GM08714 (cell line): ENCODE results near the gene KRT13.
"Not testable (repeated sequence)": the region's sequence is repeated elsewhere in the genome, so short reads cannot be mapped to it uniquely, and the experiment has no call there.

ENCODE experiments used
- H3K4me3 ChIP-seq: fragments of 200-500 bp; sonication (Bioruptor generic); 2 replicates; pipeline ENCODE4 v1.5.1; 2014; ENCODE audit warnings: mild to moderate bottlenecking, low read length, inconsistent platforms
- ZNF274 ChIP-seq: IDR thresholded peaks from 2 replicates; pipeline ENCODE4 v1.6.1; 2012; ENCODE audit warnings: mild to moderate bottlenecking, low read depth, low read length

KRT13 gene

DNA sequence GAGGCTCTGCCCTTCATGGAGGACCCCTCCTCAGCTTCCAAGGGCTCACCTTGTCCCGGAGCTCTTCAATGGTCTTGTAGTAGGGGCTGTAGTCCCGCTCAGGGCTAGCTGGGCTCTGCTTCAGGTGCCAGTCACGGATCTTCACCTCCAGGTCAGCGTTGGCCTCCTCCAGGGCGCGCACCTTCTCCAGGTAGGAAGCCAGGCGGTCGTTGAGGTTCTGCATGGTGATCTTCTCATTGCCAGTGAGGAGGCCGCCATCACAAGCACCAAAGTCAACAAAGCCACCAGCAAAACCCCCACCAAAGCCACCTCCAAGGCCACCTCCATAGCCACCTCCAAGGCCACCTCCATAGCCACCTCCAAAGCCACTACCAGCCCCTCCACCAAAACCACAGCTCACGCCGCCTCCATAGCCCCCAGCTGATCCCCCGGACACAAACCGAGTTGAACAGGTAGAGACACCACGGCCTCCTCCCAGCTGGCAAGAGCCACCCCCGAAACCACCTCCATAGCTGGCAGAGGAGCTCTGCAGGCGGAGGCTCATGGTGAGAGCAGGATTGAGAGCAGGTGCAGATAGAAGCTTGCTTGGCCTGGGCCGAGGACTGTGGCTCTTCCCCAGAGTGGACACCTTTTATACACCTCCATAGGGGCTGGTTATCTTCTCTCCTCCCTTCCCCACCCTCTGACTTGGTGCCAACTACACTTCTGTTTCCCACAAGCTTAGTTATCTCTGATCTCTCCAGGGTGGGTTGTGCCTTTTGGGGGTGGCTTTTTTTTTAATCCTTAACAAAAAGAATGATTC is at the start of gene KRT13:
TSS of gene KRT13 (minus strand) at position 606 of the 802 bp plus-strand sequence. CDS start at position 544, 62 bp downstream.
- no peak for TF ChIP-seq ZNF274
- no peak within 1 kb of the TSS for H3K4me3 ChIP-seq

DNA sequence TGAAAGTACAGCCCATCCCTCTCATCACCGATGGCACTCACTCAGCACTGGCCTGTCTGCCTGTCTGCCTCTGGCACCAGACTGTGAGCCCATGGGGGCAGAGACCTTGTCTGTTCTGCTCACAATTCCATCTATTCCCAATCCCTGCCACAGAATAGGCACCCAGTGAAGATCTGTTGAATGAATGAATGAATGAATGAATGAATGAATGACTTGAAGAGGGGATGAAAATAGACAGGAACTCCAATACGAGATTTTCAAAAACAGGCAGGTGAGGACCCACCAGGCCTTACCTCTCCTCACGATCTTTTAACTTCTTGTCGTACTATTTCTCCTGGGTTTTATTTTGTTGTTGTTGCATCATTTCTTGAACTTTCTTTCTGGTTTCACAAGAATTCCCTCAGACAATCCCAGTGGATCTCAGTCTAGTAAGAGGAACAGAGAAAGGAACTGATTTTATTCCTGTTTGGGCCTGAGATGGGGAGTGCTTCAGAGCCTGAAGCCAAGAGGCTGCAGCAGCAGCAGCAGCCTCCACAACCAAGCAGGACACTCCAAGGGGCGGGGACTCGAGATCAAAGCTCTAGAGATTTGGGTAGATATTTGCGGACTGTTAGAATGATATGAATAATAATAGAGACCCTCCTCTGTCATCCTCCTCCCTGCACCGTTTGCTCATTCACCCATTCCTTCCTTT is 48.7 kb upstream of the KRT13 start:
- H3K4me3 ChIP-seq, result no peak overlapping the region
- no peak for TF ChIP-seq ZNF274

DNA sequence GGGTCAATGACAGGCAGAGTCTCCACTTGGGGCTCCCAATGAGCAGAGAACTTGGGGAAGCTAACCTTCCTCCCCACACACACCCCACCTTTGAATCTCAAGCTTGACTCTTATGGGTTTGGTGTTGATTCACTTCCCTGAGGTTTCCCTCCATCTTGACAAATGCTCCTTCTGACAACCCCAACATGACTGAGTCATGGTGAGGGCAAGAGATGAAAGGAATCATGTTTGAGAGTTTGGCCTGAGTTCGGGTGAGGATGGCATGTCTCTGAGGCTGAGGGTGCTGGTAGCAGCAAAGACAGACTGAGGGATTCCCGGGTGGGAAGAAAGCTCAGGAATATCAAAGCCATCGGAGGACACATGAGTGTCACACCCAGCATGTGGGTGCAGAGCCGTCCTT is 47.8 kb upstream of the KRT13 start:
- no peak for TF ChIP-seq ZNF274
- H3K4me3 ChIP-seq, result no peak overlapping the region

DNA sequence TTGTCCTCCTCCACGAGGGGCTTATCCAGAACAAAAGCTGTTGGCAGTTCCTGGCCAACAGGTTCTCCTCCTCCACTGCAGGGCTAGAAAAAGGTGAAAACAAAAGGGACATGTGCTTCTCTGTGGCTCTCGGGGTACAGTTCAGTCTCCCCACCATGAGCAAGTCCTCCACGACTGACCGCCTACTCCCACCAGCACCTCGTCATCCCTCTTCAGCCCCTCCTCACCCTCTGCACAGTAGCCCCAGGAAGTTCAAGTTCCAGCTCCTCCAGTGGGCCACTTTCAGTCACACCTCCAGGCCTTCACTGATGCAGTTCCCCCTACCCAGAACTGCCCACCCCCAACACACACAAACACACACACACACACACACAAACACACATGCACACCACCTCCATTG is 47.0 kb upstream of the KRT13 start:
- TF ChIP-seq ZNF274, result no peak

DNA sequence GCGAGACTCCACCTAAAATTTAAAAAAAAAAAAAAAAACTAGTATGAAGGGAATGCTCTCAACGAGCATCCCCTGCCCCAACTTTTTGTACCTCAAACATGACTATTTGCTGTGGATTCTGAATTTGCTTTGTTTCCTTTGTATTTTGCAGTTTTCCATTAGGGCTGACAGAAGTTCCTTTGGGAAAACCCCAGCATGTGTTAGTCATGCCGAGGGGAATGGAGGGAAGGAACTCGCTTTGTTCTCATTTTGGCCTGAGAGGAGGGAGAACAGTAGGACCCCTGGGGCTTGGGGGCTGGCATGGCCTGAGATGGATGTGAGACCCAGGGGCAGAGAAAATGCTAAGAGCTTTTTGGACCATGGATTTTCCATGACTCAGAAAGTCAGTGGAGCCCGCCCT is 46.0 kb upstream of the KRT13 start:
- H3K4me3 ChIP-seq, result no peak overlapping the region
- TF ChIP-seq ZNF274, result no peak

More for the DNA sequence above, 47.0 kb upstream of the KRT13 start:
- no peak overlapping the region for H3K4me3 ChIP-seq

DNA sequence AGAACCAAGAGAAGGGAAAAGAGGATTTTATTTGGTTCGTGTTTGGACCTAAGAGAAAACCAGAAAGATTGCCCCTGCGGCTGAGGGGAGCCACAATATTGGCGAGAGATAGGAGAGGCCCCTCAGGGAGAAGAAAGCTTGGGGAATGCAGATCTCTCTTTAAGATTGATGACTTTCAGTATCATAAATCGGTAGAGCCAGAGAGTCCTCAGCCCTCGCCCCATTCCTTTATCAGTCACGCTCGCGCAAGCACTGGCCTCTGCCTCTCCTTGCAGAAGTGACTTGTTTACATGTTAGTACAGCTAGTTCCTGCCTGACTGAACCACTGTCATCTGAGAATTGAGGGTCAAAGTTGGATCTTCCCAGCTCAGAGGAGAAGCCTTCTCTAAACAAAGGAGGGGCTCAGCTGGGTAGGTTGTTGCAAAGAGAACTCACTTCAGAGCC is 44.2 kb upstream of the KRT13 start:
- H3K4me3 ChIP-seq, result no peak overlapping the region
- no peak for TF ChIP-seq ZNF274

DNA sequence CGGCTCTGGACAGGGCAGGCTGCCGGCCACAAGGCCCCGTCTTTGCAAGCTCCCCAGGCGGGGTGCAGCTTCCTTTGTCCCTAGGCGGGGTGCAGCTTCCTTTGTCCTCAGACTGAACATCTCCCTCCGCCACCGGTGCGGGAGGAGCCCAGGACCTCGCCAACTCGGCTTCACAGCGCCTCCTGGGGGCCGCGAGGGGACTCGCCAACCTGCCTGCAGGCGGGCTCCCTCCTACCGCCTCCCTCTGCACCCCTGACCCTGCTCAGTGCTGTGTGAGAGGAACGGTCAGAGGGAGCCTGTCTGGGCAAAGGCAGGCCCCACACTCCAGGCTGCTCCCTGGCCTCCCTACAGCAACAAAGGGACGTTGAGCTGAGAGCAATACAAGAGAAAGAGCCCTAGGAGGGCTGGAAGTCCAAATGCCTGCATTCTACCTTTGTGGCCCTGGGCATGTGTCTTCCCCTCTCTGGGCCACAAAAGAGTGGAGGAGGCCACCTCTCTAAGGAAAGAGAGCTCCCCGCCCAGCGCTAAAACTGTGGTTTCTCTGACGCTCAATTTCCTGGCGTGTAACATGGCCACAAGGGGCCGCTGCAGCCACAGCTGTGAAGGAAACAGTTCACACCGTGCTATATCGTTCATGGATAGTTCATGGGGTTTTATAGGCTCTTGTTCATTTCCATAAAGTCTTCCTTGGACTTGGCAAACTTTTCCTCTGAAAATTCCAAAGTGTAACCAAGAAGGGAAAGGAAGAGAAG is 43.6 kb upstream of the KRT13 start:
- TF ChIP-seq ZNF274, result no peak
- H3K4me3 ChIP-seq, result no peak overlapping the region

DNA sequence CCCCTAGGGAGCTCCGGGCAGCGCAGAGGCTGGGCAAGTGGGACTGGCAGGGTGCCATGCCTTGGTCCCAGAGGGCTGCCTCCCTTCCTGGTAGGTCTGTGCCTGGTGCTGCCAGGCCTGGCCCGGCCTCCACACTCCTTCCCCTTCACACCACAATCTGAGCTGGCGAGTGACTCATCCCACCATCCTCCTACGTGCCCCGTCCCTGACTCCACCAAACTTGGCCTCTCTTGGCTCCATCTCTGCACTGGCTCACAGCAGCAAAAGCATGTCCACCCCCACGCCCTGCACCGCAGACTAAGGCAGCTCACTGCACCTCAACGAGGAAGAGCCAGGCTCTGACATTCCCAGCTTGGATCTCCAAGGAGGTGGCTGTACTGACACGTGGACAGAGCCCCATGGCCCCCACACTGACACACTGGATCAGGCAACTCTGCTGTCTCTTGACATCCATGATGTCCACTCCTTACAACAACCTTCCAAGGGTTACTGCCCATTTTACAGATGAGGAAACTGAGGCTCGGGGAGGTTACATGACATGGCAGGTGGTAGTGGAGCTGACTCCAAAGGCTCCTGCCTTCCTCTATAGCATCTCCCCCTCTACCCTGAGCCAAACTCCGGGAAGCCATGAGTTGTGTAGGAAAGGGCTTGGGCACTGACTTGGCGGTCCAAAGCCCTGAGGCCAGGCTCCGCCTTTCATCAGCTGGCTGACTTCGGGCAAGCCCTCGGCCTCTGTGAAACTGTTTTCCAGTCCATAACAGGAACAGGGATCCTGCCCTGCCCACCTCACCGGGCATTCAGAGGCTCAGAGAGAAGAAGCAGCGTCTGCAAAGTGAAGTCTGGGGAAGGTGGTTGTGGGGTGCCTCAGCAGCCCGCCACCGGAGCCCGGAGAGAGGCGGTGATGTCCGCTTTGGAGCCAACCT is 42.8 kb upstream of the KRT13 start:
- no peak for TF ChIP-seq ZNF274
- no peak overlapping the region for H3K4me3 ChIP-seq

DNA sequence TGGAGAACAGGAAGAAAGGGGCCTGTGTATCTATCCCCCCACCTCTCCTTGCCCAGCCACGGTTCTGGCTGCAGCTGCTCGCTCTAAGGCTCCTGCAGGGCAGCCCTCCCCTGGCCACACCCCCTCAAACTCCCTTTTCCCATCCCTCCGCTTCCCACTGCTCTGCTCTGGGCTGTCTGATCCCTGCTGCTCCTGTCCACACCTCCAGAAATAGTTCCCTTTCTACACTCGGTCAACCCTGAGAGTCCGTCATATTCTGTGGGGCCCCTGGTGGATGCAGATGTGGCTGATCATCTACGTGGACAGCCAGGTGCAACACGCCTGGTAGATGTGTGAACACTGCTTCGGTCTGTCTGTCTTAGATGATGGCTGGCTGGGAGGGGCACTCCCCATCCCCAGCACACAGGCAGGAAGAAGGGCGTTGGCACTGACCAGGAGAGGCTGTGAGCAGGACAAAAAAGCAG is 42.0 kb upstream of the KRT13 start:
- H3K4me3 ChIP-seq, result no peak overlapping the region
- no peak for TF ChIP-seq ZNF274

- no peak overlapping the region for H3K4me3 ChIP-seq
- no peak for TF ChIP-seq ZNF274
These were observed 41.4 kb upstream of the KRT13 start for GRCh38 chr17:41546819-41547218.

DNA sequence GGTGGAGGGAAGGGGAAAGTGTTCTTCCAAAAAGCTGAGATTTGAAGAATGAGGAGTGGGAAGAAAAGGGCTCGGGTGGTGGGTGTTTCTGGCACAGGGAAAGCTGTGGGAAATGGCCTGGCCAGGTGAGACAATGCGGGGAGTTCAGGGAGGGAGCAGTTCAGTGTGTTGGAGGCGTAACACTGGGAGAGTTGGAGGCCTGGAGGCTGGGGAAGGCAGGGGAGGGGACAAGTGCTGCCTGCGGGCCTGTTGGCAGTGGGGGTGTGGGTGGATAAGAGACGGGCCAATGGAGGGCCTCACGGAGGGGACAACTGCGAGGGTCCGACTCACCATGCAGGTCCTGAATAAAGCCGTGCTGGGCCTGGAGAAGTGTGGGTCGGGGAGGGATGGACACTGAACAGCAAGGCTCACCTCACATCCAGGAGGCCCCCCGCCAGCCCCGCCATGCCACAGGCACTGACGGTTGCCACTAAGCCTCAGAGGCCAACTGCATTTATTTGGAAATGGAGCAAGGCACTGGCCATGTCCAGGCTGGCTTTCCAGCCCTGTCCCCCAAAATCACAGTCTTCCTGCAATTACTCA is 40.5 kb upstream of the KRT13 start:
- no peak for TF ChIP-seq ZNF274
- no peak overlapping the region for H3K4me3 ChIP-seq

GRCh38 chr17:41544935-41545334 is 39.5 kb upstream of the KRT13 start:
- H3K4me3 ChIP-seq, result no peak overlapping the region
- TF ChIP-seq ZNF274, result no peak

DNA sequence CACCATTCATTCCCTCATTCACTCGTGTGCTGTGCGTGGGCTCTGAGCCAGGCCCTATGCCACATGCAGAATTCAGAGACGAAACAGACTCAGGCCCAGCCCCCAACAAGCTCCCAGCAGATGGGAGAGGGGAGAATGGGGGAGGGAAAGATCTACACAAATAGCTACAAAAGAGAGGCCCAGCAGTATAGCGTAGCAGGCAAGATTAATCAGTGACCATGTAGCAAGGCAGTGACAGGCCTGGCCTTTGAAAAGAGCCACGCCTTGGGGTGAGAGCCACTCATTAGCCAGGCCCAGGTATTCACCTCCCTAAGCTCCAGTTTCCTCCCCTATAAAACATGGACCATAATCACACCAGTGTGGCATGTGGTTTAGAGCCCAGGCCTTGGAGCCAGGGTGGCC is 39.1 kb upstream of the KRT13 start:
- no peak for TF ChIP-seq ZNF274
- no peak overlapping the region for H3K4me3 ChIP-seq

- H3K4me3 ChIP-seq, result not testable (repeated sequence)
These were observed 37.4 kb upstream of the KRT13 start for GRCh38 chr17:41542786-41543185.
